Activated T-cell treated with anti-CD3 and anti-CD28 coated beads, Interleukin-2, amount 50 U/mL, for 48 hours (primary cell): Measurements from ENCODE around the gene CDCA4.

Source experiments
- DNase-seq, 2 experiments: peaks; one replicate each; pipeline ENCODE4 v3.0.0-alpha.2; 2020

CDCA4 gene

GRCh38 chr14:104985675-104986486 is 35.0 kb downstream of the CDCA4 start, which contains the start of gene CLBA1:
Gene CLBA1 (plus strand): TSS chr14:104985788. CDS start chr14:104986432, 644 bp downstream.
- peak in 1 of 2 experiments; percentile 91 for DNase-seq

- DNase-seq: no peak
Observed at GRCh38 chr14:104984056-104984894, 36.6 kb downstream of the CDCA4 start.

- DNase-seq: no peak
Observed at GRCh38 chr14:104983231-104983721, 37.6 kb downstream of the CDCA4 start.

- DNase-seq: no peak
Observed at GRCh38 chr14:104982548-104983230, 38.2 kb downstream of the CDCA4 start.

- DNase-seq: no peak
Observed at GRCh38 chr14:104981699-104982541, 39.0 kb downstream of the CDCA4 start.

- no peak for DNase-seq
Observed at GRCh38 chr14:104980611-104981531, 40.0 kb downstream of the CDCA4 start.

GRCh38 chr14:104979758-104980610 is 40.9 kb downstream of the CDCA4 start:
- DNase-seq: no peak

- no peak for DNase-seq
Observed at GRCh38 chr14:104978746-104979691, 41.9 kb downstream of the CDCA4 start.

- DNase-seq: peak; percentile 55 to 72
Observed at GRCh38 chr14:104977681-104978653, 42.9 kb downstream of the CDCA4 start, which contains the start of gene AHNAK2. Gene AHNAK2 (minus strand): TSS chr14:104978374. CDS start chr14:104978237, 137 bp downstream.

- DNase-seq: no peak
Observed at GRCh38 chr14:104977008-104977680, 43.7 kb downstream of the CDCA4 start.

GRCh38 chr14:104976198-104977007 is 44.5 kb downstream of the CDCA4 start:
- DNase-seq: peak; percentile 92 to 93

GRCh38 chr14:104975481-104976197 is 45.2 kb downstream of the CDCA4 start:
- peak in 1 of 2 experiments; percentile 57 for DNase-seq

GRCh38 chr14:104974665-104975390 is 46.1 kb downstream of the CDCA4 start:
- no peak for DNase-seq

- DNase-seq: no peak
Observed at GRCh38 chr14:104974146-104974541, 46.7 kb downstream of the CDCA4 start.
